H7 (cell line): ENCODE results near the gene PRRC2B. TPM values are rescaled to one million over a fixed set of nuclear protein-coding genes. Genes with fewer than 3 reads are reported as not detected.
"Not testable (repeated sequence)": the region's sequence is repeated elsewhere in the genome, so short reads cannot be mapped to it uniquely, and the experiment has no call there.

Experiments
- DNase-seq: peaks from one replicate; pipeline ENCODE4 v3.0.0; 2012
- H3K27me3 ChIP-seq: 2 replicates; pipeline ENCODE4 v1.6.0; 2011; ENCODE audit warnings: mild to moderate bottlenecking, low read length; ENCODE audit not compliant: control insufficient read depth, insufficient read depth
- H3K36me3 ChIP-seq: replicated peaks from 2 replicates; pipeline ENCODE4 v1.5.1; 2011; ENCODE audit warnings: low read length; ENCODE audit not compliant: control insufficient read depth, insufficient read depth
- H3K4me3 ChIP-seq: 2 replicates; pipeline ENCODE4 v1.5.1; 2011; ENCODE audit warnings: low read depth, mild to moderate bottlenecking, control low read depth, low read length, moderate library complexity; ENCODE audit not compliant: insufficient read depth
- total RNA-seq: library from RNA; depleted of rRNA; stranded (reverse); fragments of >200 nt; shearing (Covaris generic); gene quantifications from 2 replicates; pipeline ENCODE4 v1.2.3, GENCODE V29; 2014

Gene PRRC2B
- total RNA-seq, 1 experiment from 2014 or later: 77.4 TPM

- H3K36me3 ChIP-seq: peaks cover 19% of the 10 kb centered on the region
- peak; percentile 90 for DNase-seq
- H3K4me3 ChIP-seq: peak overlapping the region; percentile 85
- no peaks in the 10 kb centered on the region for H3K27me3 ChIP-seq
Observed at GRCh38 chr9:131530546-131530919, 136.6 kb downstream of the PRRC2B start.

- peak within 1 kb of the TSS; percentile 85 for H3K4me3 ChIP-seq
- no peaks in the 10 kb centered on the region for H3K27me3 ChIP-seq
- peak; percentile 100 for DNase-seq
- H3K36me3 ChIP-seq: peaks cover 15% of the 10 kb centered on the region
Observed at GRCh38 chr9:131530920-131531832, 137.3 kb downstream of the PRRC2B start, which contains the start of gene UCK1. Gene UCK1 (minus strand): TSS chr9:131531263. CDS start chr9:131531174, 89 bp downstream.

GRCh38 chr9:131534721-131535237 lies 140.9 kb downstream of the PRRC2B start:
- peaks cover 2% of the 10 kb centered on the region for H3K36me3 ChIP-seq
- no peak for DNase-seq
- no peak overlapping the region for H3K4me3 ChIP-seq
- H3K27me3 ChIP-seq: no peaks in the 10 kb centered on the region

GRCh38 chr9:131537946-131538345 lies 144.1 kb downstream of the PRRC2B start:
- Histone ChIP-seq H3K27me3 (no peaks in the 10 kb centered on the region), H3K36me3 (no peaks in the 10 kb centered on the region), H3K4me3 (no peak overlapping the region)
- no peak for DNase-seq

GRCh38 chr9:131539223-131539923 lies 145.5 kb downstream of the PRRC2B start:
- DNase-seq: no peak
- Histone ChIP-seq H3K36me3 (no peaks in the 10 kb centered on the region), H3K4me3 (no peak overlapping the region)

GRCh38 chr9:131543141-131543540 lies 149.3 kb downstream of the PRRC2B start:
- H3K4me3 ChIP-seq: no peak overlapping the region
- H3K36me3 ChIP-seq: no peaks in the 10 kb centered on the region
- peaks cover 10% of the 10 kb centered on the region for H3K27me3 ChIP-seq
- no peak for DNase-seq

More at GRCh38 chr9:131539223-131539923, 145.5 kb downstream of the PRRC2B start:
- H3K27me3 ChIP-seq: no peaks in the 10 kb centered on the region

- peak; percentile 73 for DNase-seq
Observed at GRCh38 chr9:131545003-131545785, 151.3 kb downstream of the PRRC2B start, which contains the start of gene PRRT1B. Gene PRRT1B (plus strand): TSS chr9:131545523. CDS start chr9:131545616, 93 bp downstream.

GRCh38 chr9:131545786-131546335 lies 152.0 kb downstream of the PRRC2B start:
- Histone ChIP-seq H3K27me3 (peaks cover 10% of the 10 kb centered on the region), H3K4me3 (peak overlapping the region; percentile 33; the same call in 1 of the 2 replicates), H3K36me3 (no peaks in the 10 kb centered on the region)
- DNase-seq: peak; percentile 81

More at GRCh38 chr9:131545003-131545785, 151.3 kb downstream of the PRRC2B start, which contains the start of gene PRRT1B:
- Histone ChIP-seq H3K27me3 (peaks cover 10% of the 10 kb centered on the region), H3K4me3 (peak within 1 kb of the TSS; percentile 33), H3K36me3 (no peaks in the 10 kb centered on the region)

- Histone ChIP-seq H3K27me3 (peaks cover 10% of the 10 kb centered on the region), H3K4me3 (peak overlapping the region; percentile 33), H3K36me3 (no peaks in the 10 kb centered on the region)
- peak; percentile 87 for DNase-seq
Observed at GRCh38 chr9:131546336-131547084, 152.6 kb downstream of the PRRC2B start.

- not testable (repeated sequence) for H3K4me3 ChIP-seq, H3K36me3 ChIP-seq, DNase-seq
- peaks cover 16% of the 10 kb centered on the region for H3K27me3 ChIP-seq
Observed at GRCh38 chr9:131549186-131549585, 155.3 kb downstream of the PRRC2B start.
